GM12878 (cell line): Measurements from ENCODE around the gene PTPN22. TPM values are rescaled to one million over a fixed set of nuclear protein-coding genes. Genes with fewer than 3 reads are reported as not detected.
A peak's percentile ranks its signal among the peaks of the same experiment; 100 is the strongest.

Experiments
- ASH2L ChIP-seq: fragments of 300-600, 200-600 bp; sonication (generic); IDR thresholded peaks from 2 replicates; pipeline ENCODE4 v1.6.1; 2017; ENCODE audit warnings: low read depth, mild to moderate bottlenecking, borderline replicate concordance
- ATF7 ChIP-seq: fragments of 450-650 bp; IDR thresholded peaks from 2 replicates; pipeline ENCODE4 v1.6.1; 2016; ENCODE audit warnings: low read depth, mild to moderate bottlenecking
- EGR1 ChIP-seq, 2 experiments: IDR thresholded peaks; 1 replicate in 1 of 2; 2 replicates in 1 of 2; pipeline ENCODE4 v1.6.1; 2011 to 2012; ENCODE audit warnings: low read depth in 2 of 2, low read length in 2 of 2, borderline replicate concordance in 1 of 2, mild to moderate bottlenecking in 1 of 2, moderate library complexity in 1 of 2
- LARP7 ChIP-seq: fragments of 450-650 bp; IDR thresholded peaks from 2 replicates; pipeline ENCODE4 v1.6.1; 2017; ENCODE audit warnings: mild to moderate bottlenecking
- NBN ChIP-seq: fragments of 450-650 bp; IDR thresholded peaks from 2 replicates; pipeline ENCODE4 v1.6.1; 2016
- NFIC ChIP-seq: IDR thresholded peaks from 2 replicates; pipeline ENCODE4 v1.6.1; 2012; ENCODE audit warnings: low read depth, mild to moderate bottlenecking, inconsistent platforms, low read length, moderate library complexity
- NFYB ChIP-seq: IDR thresholded peaks from 2 replicates; pipeline ENCODE4 v1.6.1; 2011; ENCODE audit warnings: low read depth, mild to moderate bottlenecking, low read length, improper control_type of control experiment, moderate library complexity; ENCODE audit not compliant: insufficient read depth
- NR2F1 ChIP-seq: fragments of 450-650 bp; conservative IDR thresholded peaks from 2 replicates; pipeline ENCODE4 v1.6.1; 2017; ENCODE audit warnings: mild to moderate bottlenecking
- RAD21 ChIP-seq: IDR thresholded peaks from 2 replicates; pipeline ENCODE4 v1.6.1; 2011; ENCODE audit warnings: mild to moderate bottlenecking, low read depth, low read length, moderate library complexity; ENCODE audit not compliant: insufficient read depth
- RAD51 ChIP-seq: fragments of 450-650 bp; IDR thresholded peaks from 2 replicates; pipeline ENCODE4 v1.6.1; 2016; ENCODE audit warnings: moderate library complexity, mild to moderate bottlenecking, inconsistent platforms
- SP1 ChIP-seq: IDR thresholded peaks from one replicate; pipeline ENCODE4 v1.6.1; 2011; ENCODE audit warnings: low read depth, low read length
- SUZ12 ChIP-seq: fragments of 200-600 bp; sonication (generic); IDR thresholded peaks from one replicate; pipeline ENCODE4 v1.6.1; 2018; ENCODE audit warnings: antibody characterized with exemption, mild to moderate bottlenecking; ENCODE audit not compliant: unreplicated experiment
- TCF7 ChIP-seq: IDR thresholded peaks from 2 replicates; pipeline ENCODE4 v1.6.1; 2014; ENCODE audit warnings: antibody characterized with exemption, borderline replicate concordance
- polyA plus RNA-seq, 11 experiments: library from polyadenylated mRNA; depleted of rRNA in 4 of 11; unstranded in 6 of 11; stranded (reverse) in 5 of 11; fragments of >200 nt; fragmentation: Nextera tagmentation in 4 of 11; fragmentation: Illumina TruSeq in 1 of 11; extraction: Ambion mirVana in 4 of 11; extraction: Trizol in 1 of 11; gene quantifications; 1 replicate in 1 of 11; 2 replicates in 10 of 11; pipeline versions ENCODE4 v1.2.1 to v1.2.3, GENCODE V29; 2011 to 2016; ENCODE audit warnings: inconsistent platforms in 2 of 11, missing spikeins in 2 of 11, low read depth in 1 of 11
- total RNA-seq, 4 experiments: library from RNA; depleted of rRNA in 3 of 4; stranded (reverse); fragments of >200 nt in 3 of 4; fragmentation: Illumina TruSeq in 1 of 4; extraction: Trizol in 1 of 4; gene quantifications; 2 replicates each; pipeline versions ENCODE4 v1.2.1 to v1.2.3, GENCODE V29; 2013 to 2021
- TF ChIP-seq, protein P1 (sequence below): IDR thresholded peaks from 2 replicates; pipeline ENCODE4 v1.6.1; 2012; ENCODE audit warnings: mild to moderate bottlenecking, low read depth, low read length
- TF ChIP-seq, protein P2 (sequence below): fragments of 450-650 bp; conservative IDR thresholded peaks from 2 replicates; pipeline ENCODE4 v1.6.1; 2017; ENCODE audit warnings: mild to moderate bottlenecking, moderate library complexity
- TF ChIP-seq, protein P3 (sequence below): IDR thresholded peaks from 2 replicates; pipeline ENCODE4 v1.6.1; 2011; ENCODE audit warnings: low read depth, low read length, improper control_type of control experiment, borderline replicate concordance
- TF ChIP-seq, protein P4 (sequence below): fragments of 450-650 bp; IDR thresholded peaks from 2 replicates; pipeline ENCODE4 v1.6.1; 2016; ENCODE audit warnings: mild to moderate bottlenecking
- TF ChIP-seq, protein P5 (sequence below): fragments of 450-650 bp; IDR thresholded peaks from 2 replicates; pipeline ENCODE4 v1.6.1; 2018; ENCODE audit warnings: borderline replicate concordance, mild to moderate bottlenecking; ENCODE audit not compliant: partially characterized antibody

PTPN22 gene
- total and polyA plus RNA-seq, 10 of the 15 experiments (the other 5 are each of a cell fraction or from before 2014, with no cell fraction given), result 22.8 to 65.1 (median 44.9) TPM

DNA sequence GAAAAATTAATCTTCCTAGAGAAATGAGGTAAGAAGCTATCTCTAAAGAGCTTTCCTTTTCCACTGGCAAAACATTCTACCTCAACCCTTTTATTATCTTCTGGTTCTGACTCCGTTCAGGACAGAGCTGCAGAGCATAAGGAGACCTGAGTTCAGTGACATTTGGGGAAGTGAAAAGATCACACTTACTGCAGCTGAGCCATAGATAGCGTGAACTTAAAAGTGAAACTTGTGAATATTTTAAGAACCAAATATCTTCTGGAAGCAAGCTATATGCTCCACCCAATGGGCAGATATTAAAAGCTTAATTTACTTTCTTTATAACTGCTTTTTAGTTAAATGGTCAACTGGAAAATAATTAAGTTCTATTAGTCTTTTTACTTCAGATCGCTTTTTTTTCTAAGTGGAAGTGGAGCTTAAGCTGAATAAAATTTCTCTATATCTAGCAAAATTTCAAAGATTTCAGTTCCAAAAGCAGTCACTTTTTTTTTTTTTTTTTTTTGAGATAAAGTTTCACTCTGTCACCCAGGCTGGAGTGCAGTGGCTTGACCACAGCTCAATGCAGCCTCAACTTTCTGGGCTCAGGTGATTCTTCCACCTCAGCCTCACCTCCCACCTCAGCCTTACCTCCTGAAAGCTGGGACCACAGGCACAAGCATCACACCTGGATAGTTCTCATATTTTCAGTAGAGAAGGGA, 11.9 kb downstream of the PTPN22 start (continued):
- TF ChIP-seq, protein P1, sequence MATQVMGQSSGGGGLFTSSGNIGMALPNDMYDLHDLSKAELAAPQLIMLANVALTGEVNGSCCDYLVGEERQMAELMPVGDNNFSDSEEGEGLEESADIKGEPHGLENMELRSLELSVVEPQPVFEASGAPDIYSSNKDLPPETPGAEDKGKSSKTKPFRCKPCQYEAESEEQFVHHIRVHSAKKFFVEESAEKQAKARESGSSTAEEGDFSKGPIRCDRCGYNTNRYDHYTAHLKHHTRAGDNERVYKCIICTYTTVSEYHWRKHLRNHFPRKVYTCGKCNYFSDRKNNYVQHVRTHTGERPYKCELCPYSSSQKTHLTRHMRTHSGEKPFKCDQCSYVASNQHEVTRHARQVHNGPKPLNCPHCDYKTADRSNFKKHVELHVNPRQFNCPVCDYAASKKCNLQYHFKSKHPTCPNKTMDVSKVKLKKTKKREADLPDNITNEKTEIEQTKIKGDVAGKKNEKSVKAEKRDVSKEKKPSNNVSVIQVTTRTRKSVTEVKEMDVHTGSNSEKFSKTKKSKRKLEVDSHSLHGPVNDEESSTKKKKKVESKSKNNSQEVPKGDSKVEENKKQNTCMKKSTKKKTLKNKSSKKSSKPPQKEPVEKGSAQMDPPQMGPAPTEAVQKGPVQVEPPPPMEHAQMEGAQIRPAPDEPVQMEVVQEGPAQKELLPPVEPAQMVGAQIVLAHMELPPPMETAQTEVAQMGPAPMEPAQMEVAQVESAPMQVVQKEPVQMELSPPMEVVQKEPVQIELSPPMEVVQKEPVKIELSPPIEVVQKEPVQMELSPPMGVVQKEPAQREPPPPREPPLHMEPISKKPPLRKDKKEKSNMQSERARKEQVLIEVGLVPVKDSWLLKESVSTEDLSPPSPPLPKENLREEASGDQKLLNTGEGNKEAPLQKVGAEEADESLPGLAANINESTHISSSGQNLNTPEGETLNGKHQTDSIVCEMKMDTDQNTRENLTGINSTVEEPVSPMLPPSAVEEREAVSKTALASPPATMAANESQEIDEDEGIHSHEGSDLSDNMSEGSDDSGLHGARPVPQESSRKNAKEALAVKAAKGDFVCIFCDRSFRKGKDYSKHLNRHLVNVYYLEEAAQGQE, result no peak
- no peak for TF ChIP-seq SUZ12
- peak; percentile 63 for TF ChIP-seq ATF7
- 0 out of 2 replicates have a peak, but pooled peaks have one; percentile 26 for TF ChIP-seq NR2F1
- TF ChIP-seq LARP7, result no peak
- peak; percentile 80 for TF ChIP-seq NFIC
- TF ChIP-seq ASH2L, result no peak
- TF ChIP-seq, protein P2, sequence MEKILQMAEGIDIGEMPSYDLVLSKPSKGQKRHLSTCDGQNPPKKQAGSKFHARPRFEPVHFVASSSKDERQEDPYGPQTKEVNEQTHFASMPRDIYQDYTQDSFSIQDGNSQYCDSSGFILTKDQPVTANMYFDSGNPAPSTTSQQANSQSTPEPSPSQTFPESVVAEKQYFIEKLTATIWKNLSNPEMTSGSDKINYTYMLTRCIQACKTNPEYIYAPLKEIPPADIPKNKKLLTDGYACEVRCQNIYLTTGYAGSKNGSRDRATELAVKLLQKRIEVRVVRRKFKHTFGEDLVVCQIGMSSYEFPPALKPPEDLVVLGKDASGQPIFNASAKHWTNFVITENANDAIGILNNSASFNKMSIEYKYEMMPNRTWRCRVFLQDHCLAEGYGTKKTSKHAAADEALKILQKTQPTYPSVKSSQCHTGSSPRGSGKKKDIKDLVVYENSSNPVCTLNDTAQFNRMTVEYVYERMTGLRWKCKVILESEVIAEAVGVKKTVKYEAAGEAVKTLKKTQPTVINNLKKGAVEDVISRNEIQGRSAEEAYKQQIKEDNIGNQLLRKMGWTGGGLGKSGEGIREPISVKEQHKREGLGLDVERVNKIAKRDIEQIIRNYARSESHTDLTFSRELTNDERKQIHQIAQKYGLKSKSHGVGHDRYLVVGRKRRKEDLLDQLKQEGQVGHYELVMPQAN, result no peak
- TF ChIP-seq, protein P3, sequence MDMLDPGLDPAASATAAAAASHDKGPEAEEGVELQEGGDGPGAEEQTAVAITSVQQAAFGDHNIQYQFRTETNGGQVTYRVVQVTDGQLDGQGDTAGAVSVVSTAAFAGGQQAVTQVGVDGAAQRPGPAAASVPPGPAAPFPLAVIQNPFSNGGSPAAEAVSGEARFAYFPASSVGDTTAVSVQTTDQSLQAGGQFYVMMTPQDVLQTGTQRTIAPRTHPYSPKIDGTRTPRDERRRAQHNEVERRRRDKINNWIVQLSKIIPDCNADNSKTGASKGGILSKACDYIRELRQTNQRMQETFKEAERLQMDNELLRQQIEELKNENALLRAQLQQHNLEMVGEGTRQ, result no peak
- no peak for TF ChIP-seq TCF7
- TF ChIP-seq RAD21, result no peak
- peak; percentile 64 for TF ChIP-seq NBN
- TF ChIP-seq, protein P4, sequence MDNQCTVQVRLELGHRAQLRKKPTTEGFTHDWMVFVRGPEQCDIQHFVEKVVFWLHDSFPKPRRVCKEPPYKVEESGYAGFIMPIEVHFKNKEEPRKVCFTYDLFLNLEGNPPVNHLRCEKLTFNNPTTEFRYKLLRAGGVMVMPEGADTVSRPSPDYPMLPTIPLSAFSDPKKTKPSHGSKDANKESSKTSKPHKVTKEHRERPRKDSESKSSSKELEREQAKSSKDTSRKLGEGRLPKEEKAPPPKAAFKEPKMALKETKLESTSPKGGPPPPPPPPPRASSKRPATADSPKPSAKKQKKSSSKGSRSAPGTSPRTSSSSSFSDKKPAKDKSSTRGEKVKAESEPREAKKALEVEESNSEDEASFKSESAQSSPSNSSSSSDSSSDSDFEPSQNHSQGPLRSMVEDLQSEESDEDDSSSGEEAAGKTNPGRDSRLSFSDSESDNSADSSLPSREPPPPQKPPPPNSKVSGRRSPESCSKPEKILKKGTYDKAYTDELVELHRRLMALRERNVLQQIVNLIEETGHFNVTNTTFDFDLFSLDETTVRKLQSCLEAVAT, result 0 out of 2 replicates have a peak, but pooled peaks have one; percentile 37
- no peak for TF ChIP-seq NFYB
- TF ChIP-seq, protein P5, sequence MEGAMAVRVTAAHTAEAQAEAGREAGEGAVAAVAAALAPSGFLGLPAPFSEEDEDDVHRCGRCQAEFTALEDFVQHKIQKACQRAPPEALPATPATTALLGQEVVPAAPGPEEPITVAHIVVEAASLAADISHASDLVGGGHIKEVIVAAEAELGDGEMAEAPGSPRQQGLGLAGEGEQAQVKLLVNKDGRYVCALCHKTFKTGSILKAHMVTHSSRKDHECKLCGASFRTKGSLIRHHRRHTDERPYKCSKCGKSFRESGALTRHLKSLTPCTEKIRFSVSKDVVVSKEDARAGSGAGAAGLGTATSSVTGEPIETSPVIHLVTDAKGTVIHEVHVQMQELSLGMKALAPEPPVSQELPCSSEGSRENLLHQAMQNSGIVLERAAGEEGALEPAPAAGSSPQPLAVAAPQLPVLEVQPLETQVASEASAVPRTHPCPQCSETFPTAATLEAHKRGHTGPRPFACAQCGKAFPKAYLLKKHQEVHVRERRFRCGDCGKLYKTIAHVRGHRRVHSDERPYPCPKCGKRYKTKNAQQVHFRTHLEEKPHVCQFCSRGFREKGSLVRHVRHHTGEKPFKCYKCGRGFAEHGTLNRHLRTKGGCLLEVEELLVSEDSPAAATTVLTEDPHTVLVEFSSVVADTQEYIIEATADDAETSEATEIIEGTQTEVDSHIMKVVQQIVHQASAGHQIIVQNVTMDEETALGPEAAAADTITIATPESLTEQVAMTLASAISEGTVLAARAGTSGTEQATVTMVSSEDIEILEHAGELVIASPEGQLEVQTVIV, result no peak
- TF ChIP-seq RAD51, result no peak
- TF ChIP-seq SP1, result peak; percentile 22
- TF ChIP-seq EGR1 (IDR thresholded peaks at IDR 0.05; ENCODE audit: borderline replicate concordance in 1 of 2, low read depth in 2 of 2, low read length in 2 of 2), result no peak
